Keratinocyte (primary cell): Measurements from ENCODE around the gene FGD4.

Source experiments
- CTCF ChIP-seq, 3 experiments: IDR thresholded peaks in 1 of 3; conservative IDR thresholded peaks in 1 of 3; optimal IDR thresholded peaks in 1 of 3; 2 replicates in 2 of 3; 3 replicates in 1 of 3; pipeline versions ENCODE3 to v1.5.1; 2011; ENCODE audit warnings: low read length in 3 of 3, mild to moderate bottlenecking in 3 of 3, moderate library complexity in 2 of 3, control low read depth in 1 of 3, inconsistent platforms in 1 of 3; ENCODE audit not compliant: insufficient read depth in 2 of 3; ENCODE audit errors: extremely low read depth in 1 of 3
- EZH2 ChIP-seq: IDR thresholded peaks from one replicate; pipeline ENCODE4 v1.6.1; 2012; ENCODE audit warnings: inconsistent platforms, mild to moderate bottlenecking, low read length, moderate library complexity

- TF ChIP-seq CTCF (optimal IDR thresholded peaks at IDR 0.05 in 1 of 3, IDR thresholded peaks at IDR 0.05 in 1 of 3, conservative IDR thresholded peaks at IDR 0.05 in 1 of 3; ENCODE audit: extremely low read depth in 1 of 3, insufficient read depth in 2 of 3, low read length in 3 of 3), result no peak
- no peak for TF ChIP-seq EZH2
These were observed 20.2 kb downstream of the FGD4 start for GRCh38 chr12:32419520-32419960.
